Tibial artery (tissue), 4 donors: ENCODE results near the gene FLRT2.

ENCODE experiments used
- DNase-seq, 2 donors: peaks; one replicate each; pipeline ENCODE4 v3.0.0-alpha.2; 2019
- H3K27ac ChIP-seq, 2 donors: fragments of 200-600 bp; sonication (generic) in 1 of 2; 1 replicate in 1 of 2; 2 replicates in 1 of 2; pipeline ENCODE4 v1.5.1; 2018 to 2019; ENCODE audit warnings: mild to moderate bottlenecking in 1 of 2
- H3K27me3 ChIP-seq, 2 donors: fragments of 200-600 bp; sonication (generic) in 1 of 2; one replicate each; pipeline versions ENCODE4 v1.5.1 to v1.6.0; 2016 to 2019
- H3K36me3 ChIP-seq, 3 donors: fragments of 200-600 bp; sonication (generic) in 2 of 3; one replicate each; pipeline ENCODE4 v1.5.1; 2016 to 2019; ENCODE audit warnings: mild to moderate bottlenecking in 2 of 3
- H3K4me1 ChIP-seq, 4 donors: fragments of 200-600 bp; sonication (generic) in 2 of 4; 1 replicate in 3 of 4; 2 replicates in 1 of 4; pipeline ENCODE4 v1.5.1; 2016 to 2019
- H3K4me3 ChIP-seq, 2 donors: fragments of 200-600 bp; sonication (generic) in 1 of 2; 1 replicate in 1 of 2; 2 replicates in 1 of 2; pipeline ENCODE4 v1.5.1; 2018 to 2019; ENCODE audit warnings: mild to moderate bottlenecking in 2 of 2
- H3K9me3 ChIP-seq, 3 donors: fragments of 200-600 bp; sonication (generic) in 1 of 3; one replicate each; pipeline ENCODE4 v1.5.1; 2016 to 2019
- CTCF ChIP-seq, 2 experiments: fragments of 200-600 bp in 1 of 2; fragments of 450-650 bp in 1 of 2; IDR thresholded peaks; one replicate each; pipeline ENCODE4 v1.5.1; 2017 to 2019; ENCODE audit warnings: antibody characterized with exemption in 2 of 2, mild to moderate bottlenecking in 1 of 2, moderate library complexity in 1 of 2
- intact Hi-C: fragments of 100-400 bp; cut with DNase I; formaldehyde crosslinking; loops from one replicate; pipeline ENCODE4 v1.15.0; 2023; ENCODE audit warnings: low total_unique reads

Gene FLRT2

GRCh38 chr14:85534458-85535293 lies 4.7 kb downstream of the FLRT2 start:
- peaks cover 0 to 40% of the 10 kb centered on the region in 2 donors for H3K27me3 ChIP-seq
- no peak for DNase-seq
- TF ChIP-seq CTCF (IDR thresholded peaks at IDR 0.05) = no peak
- intact Hi-C loops = no loop called here
- H3K4me3 ChIP-seq = peak overlapping the region; percentile 56 to 71
- H3K9me3 ChIP-seq = no peaks in the 10 kb centered on the region
- no peaks in the 10 kb centered on the region for H3K36me3 ChIP-seq
- peaks cover 0 to 45% (median 40%) of the 10 kb centered on the region in 4 donors for H3K4me1 ChIP-seq
- H3K27ac ChIP-seq = no peak overlapping the region

- TF ChIP-seq CTCF (IDR thresholded peaks at IDR 0.05) = no peak
- Histone ChIP-seq H3K4me3 (peak overlapping the region; percentile 56 to 71), H3K27ac (no peak overlapping the region), H3K9me3 (no peaks in the 10 kb centered on the region), H3K36me3 (no peaks in the 10 kb centered on the region), H3K27me3 (peaks cover 0 to 34% of the 10 kb centered on the region in 2 donors), H3K4me1 (peaks cover 0 to 39% (median 34%) of the 10 kb centered on the region in 4 donors)
- no peak for DNase-seq
- intact Hi-C loops = no loop called here
Observed at GRCh38 chr14:85535321-85535720, 5.4 kb downstream of the FLRT2 start.

- intact Hi-C loops = no loop called here
- peak; percentile 32 to 36 for TF ChIP-seq CTCF (IDR thresholded peaks at IDR 0.05)
- peaks cover 0 to 31% (median 26%) of the 10 kb centered on the region in 4 donors for H3K4me1 ChIP-seq
- no peaks in the 10 kb centered on the region for H3K36me3 ChIP-seq
- no peak for DNase-seq
- peaks cover 0 to 26% of the 10 kb centered on the region in 2 donors for H3K27me3 ChIP-seq
- no peak overlapping the region for H3K27ac ChIP-seq
- H3K9me3 ChIP-seq = no peaks in the 10 kb centered on the region
- peak overlapping the region in 1 of 2 donors; percentile 25 for H3K4me3 ChIP-seq
Observed at GRCh38 chr14:85535991-85536832, 6.3 kb downstream of the FLRT2 start.

- intact Hi-C loops = no loop called here
- no peak for DNase-seq
- H3K9me3 ChIP-seq = no peaks in the 10 kb centered on the region
- no peaks in the 10 kb centered on the region for H3K36me3 ChIP-seq
- peaks cover 0 to 25% (median 20%) of the 10 kb centered on the region in 4 donors for H3K4me1 ChIP-seq
- H3K27ac ChIP-seq = no peak overlapping the region
- no peak for TF ChIP-seq CTCF (IDR thresholded peaks at IDR 0.05)
- peaks cover 0 to 20% of the 10 kb centered on the region in 2 donors for H3K27me3 ChIP-seq
- H3K4me3 ChIP-seq = no peak overlapping the region
Observed at GRCh38 chr14:85536833-85537190, 6.9 kb downstream of the FLRT2 start.

GRCh38 chr14:85537526-85537925 lies 7.6 kb downstream of the FLRT2 start:
- Histone ChIP-seq H3K9me3 (no peaks in the 10 kb centered on the region), H3K36me3 (no peaks in the 10 kb centered on the region), H3K4me1 (peaks cover 0 to 18% (median 13%) of the 10 kb centered on the region in 4 donors), H3K27ac (no peak overlapping the region), H3K27me3 (peaks cover 0 to 17% of the 10 kb centered on the region in 2 donors), H3K4me3 (no peak overlapping the region)
- no peak for TF ChIP-seq CTCF (IDR thresholded peaks at IDR 0.05)
- DNase-seq = no peak
- intact Hi-C loops = no loop called here
